Measurements from ENCODE around the gene ZBTB7B.

DNA sequence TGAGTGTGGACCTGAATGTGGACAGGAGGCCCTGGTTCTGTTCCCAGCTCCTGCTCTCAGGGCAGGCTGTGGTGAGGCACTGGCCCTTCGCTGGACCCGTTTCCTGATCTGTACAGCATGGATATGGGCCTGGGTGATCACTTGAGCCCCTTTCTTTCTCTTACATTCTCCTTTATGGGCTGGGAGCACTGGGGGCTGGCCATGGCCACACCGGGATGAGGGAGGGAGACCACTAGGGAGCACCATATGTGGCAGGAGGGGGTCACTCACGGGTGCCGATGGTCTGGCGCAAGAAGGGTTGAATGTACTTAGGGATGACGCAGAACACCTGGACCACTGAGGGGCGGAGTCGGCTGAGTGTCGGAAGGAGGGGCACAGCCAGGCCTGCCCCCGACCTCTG lies 28.3 kb downstream of the ZBTB7B start:
- TF ChIP-seq, protein P1, sequence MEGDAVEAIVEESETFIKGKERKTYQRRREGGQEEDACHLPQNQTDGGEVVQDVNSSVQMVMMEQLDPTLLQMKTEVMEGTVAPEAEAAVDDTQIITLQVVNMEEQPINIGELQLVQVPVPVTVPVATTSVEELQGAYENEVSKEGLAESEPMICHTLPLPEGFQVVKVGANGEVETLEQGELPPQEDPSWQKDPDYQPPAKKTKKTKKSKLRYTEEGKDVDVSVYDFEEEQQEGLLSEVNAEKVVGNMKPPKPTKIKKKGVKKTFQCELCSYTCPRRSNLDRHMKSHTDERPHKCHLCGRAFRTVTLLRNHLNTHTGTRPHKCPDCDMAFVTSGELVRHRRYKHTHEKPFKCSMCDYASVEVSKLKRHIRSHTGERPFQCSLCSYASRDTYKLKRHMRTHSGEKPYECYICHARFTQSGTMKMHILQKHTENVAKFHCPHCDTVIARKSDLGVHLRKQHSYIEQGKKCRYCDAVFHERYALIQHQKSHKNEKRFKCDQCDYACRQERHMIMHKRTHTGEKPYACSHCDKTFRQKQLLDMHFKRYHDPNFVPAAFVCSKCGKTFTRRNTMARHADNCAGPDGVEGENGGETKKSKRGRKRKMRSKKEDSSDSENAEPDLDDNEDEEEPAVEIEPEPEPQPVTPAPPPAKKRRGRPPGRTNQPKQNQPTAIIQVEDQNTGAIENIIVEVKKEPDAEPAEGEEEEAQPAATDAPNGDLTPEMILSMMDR (IDR thresholded peaks at IDR 0.05; ENCODE audit: low read length): no peak
- no peak for TF ChIP-seq EZH2 (IDR thresholded peaks at IDR 0.05; ENCODE audit: borderline replicate concordance, low read length)
